Measurements from ENCODE around the gene IRAK3. TPM values are rescaled to one million over a fixed set of nuclear protein-coding genes. Genes with fewer than 3 reads are reported as not detected.
A peak's percentile ranks its signal among the peaks of the same experiment; 100 is the strongest.
"Not testable (repeated sequence)": the region's sequence is repeated elsewhere in the genome, so short reads cannot be mapped to it uniquely, and the experiment has no call there.

IRAK3 gene
- total RNA-seq, 2 experiments from 2014 or later: 0.59 to 0.74 TPM

- Mint-ChIP-seq H3K4me3 (no peak overlapping the region), H3K9me3 (no peaks in the 10 kb centered on the region), H3K4me1 (ENCODE audit: low read depth) (peaks cover 8% of the 10 kb centered on the region), H3K27me3 (peaks cover 20% of the 10 kb centered on the region), H3K27ac (no peak overlapping the region), H3K36me3 (ENCODE audit: low read depth) (no peaks in the 10 kb centered on the region)
- no peak for ATAC-seq (ENCODE audit: poor library complexity)
- TF ChIP-seq, protein P1, sequence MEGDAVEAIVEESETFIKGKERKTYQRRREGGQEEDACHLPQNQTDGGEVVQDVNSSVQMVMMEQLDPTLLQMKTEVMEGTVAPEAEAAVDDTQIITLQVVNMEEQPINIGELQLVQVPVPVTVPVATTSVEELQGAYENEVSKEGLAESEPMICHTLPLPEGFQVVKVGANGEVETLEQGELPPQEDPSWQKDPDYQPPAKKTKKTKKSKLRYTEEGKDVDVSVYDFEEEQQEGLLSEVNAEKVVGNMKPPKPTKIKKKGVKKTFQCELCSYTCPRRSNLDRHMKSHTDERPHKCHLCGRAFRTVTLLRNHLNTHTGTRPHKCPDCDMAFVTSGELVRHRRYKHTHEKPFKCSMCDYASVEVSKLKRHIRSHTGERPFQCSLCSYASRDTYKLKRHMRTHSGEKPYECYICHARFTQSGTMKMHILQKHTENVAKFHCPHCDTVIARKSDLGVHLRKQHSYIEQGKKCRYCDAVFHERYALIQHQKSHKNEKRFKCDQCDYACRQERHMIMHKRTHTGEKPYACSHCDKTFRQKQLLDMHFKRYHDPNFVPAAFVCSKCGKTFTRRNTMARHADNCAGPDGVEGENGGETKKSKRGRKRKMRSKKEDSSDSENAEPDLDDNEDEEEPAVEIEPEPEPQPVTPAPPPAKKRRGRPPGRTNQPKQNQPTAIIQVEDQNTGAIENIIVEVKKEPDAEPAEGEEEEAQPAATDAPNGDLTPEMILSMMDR (IDR thresholded peaks at IDR 0.05): no peak
- Histone ChIP-seq H3K4me1 (ENCODE audit: insufficient read depth, low read length) (no peaks in the 10 kb centered on the region), H3K27me3 (ENCODE audit: control insufficient read depth in 1 of 2, insufficient read depth in 2 of 2, low read length in 2 of 2) (peaks cover 0 to 10% of the 10 kb centered on the region in 2 experiments), H3K9me3 (ENCODE audit: control insufficient read depth in 1 of 2, insufficient read depth in 1 of 2, low read length in 2 of 2) (no peaks in the 10 kb centered on the region), H3K36me3 (ENCODE audit: insufficient read depth, low read length) (no peaks in the 10 kb centered on the region), H3K27ac (ENCODE audit: low read depth in 1 of 2, low read length in 2 of 2) (no peak overlapping the region), H3K4me3 (ENCODE audit: low read length) (no peak overlapping the region)
- intact Hi-C loops (cut with DNase I, micrococcal nuclease): no loop called here
- ChIA-PET POLR2A (no interaction called here), CTCF (interaction anchor here (0.9 kb wide), 1 partner anchor 25 kb away, joined by 4 read pairs; no protein-coding TSS in a partner anchor)
- DNase-seq: no peak
These were observed 21.8 kb downstream of the IRAK3 start for GRCh38 chr12:66210840-66211239.

DNA sequence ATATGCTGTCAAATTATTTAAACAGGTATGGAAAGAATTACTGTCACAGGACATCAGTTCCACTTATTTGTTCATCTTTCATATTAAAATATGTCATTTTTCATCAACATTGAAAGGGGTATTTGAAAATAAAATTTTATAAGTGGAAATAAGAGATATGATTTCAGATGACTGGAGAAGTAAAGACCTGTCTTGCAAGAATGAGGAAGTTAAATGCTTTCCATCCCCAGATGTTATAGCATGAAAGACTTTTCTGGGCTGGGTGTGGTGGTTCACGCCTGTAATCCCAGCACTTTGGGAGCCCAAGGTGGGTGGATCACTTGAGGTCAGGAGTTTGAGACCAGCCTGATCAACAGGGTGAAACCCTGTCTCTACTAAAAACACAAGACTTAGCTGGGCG lies 22.6 kb downstream of the IRAK3 start:
- H3K27ac ChIP-seq (ENCODE audit: low read depth in 1 of 2, low read length in 2 of 2); H3K4me3 Mint-ChIP-seq; POLR2A ChIA-PET; H3K9me3 Mint-ChIP-seq; DNase-seq; H3K4me1 Mint-ChIP-seq (ENCODE audit: low read depth); H3K36me3 ChIP-seq (ENCODE audit: insufficient read depth, low read length); H3K4me3 ChIP-seq (ENCODE audit: low read length); ATAC-seq (ENCODE audit: poor library complexity); H3K27ac Mint-ChIP-seq; H3K9me3 ChIP-seq (ENCODE audit: control insufficient read depth in 1 of 2, insufficient read depth in 1 of 2, low read length in 2 of 2); intact Hi-C loops (cut with DNase I, micrococcal nuclease); H3K27me3 ChIP-seq (ENCODE audit: control insufficient read depth in 1 of 2, insufficient read depth in 2 of 2, low read length in 2 of 2); H3K36me3 Mint-ChIP-seq (ENCODE audit: low read depth); H3K4me1 ChIP-seq (ENCODE audit: insufficient read depth, low read length): not testable (repeated sequence)
- CTCF ChIA-PET: interaction anchor here (0.9 kb wide), 1 partner anchor 25 kb away, joined by 4 read pairs; no protein-coding TSS in a partner anchor
- peaks cover 20% of the 10 kb centered on the region for H3K27me3 Mint-ChIP-seq

DNA sequence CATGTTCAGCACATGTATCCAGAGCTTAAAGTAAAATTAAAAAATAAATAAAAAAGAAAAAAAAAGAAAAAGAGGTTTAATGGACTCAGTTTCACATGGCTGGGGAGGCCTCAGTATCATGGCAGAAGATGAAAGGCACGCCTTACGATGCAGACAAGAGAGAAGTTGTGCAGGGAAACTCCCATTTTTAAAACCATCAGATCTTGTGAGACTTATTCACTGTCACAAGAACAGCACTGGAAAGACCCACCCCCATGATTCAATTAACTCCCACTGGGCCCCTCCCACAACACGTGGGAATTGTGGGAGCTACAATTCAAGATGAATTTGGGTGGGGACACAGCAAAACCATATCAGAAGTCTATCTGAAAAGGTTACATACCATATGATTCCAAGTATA lies 24.0 kb downstream of the IRAK3 start:
- intact Hi-C loops (cut with DNase I, micrococcal nuclease); H3K4me1 ChIP-seq (ENCODE audit: insufficient read depth, low read length); H3K27me3 ChIP-seq (ENCODE audit: control insufficient read depth in 1 of 2, insufficient read depth in 2 of 2, low read length in 2 of 2); H3K27ac Mint-ChIP-seq; H3K27ac ChIP-seq (ENCODE audit: low read depth in 1 of 2, low read length in 2 of 2); H3K9me3 ChIP-seq (ENCODE audit: control insufficient read depth in 1 of 2, insufficient read depth in 1 of 2, low read length in 2 of 2); H3K4me1 Mint-ChIP-seq (ENCODE audit: low read depth); H3K4me3 ChIP-seq (ENCODE audit: low read length); CTCF ChIA-PET; ATAC-seq (ENCODE audit: poor library complexity); H3K4me3 Mint-ChIP-seq; POLR2A ChIA-PET; H3K9me3 Mint-ChIP-seq; H3K36me3 ChIP-seq (ENCODE audit: insufficient read depth, low read length); H3K36me3 Mint-ChIP-seq (ENCODE audit: low read depth): not testable (repeated sequence)
- peak in 1 of 14 experiments; percentile 30 for DNase-seq
- H3K27me3 Mint-ChIP-seq: peaks cover 20% of the 10 kb centered on the region

GRCh38 chr12:66217342-66217917 lies 28.4 kb downstream of the IRAK3 start:
- Mint-ChIP-seq H3K27ac (no peak overlapping the region), H3K4me1 (ENCODE audit: low read depth) (peaks cover 4% of the 10 kb centered on the region), H3K9me3 (peaks cover 4% of the 10 kb centered on the region), H3K4me3 (no peak overlapping the region), H3K36me3 (ENCODE audit: low read depth) (no peaks in the 10 kb centered on the region), H3K27me3 (peaks cover 3% of the 10 kb centered on the region)
- DNase-seq (no peak), ATAC-seq (ENCODE audit: poor library complexity) (no peak)
- CTCF ChIA-PET: interaction anchor here (0.8 kb wide), 1 partner anchor 10 kb away, joined by 3 read pairs; no protein-coding TSS in a partner anchor
- H3K4me3 ChIP-seq (ENCODE audit: low read length): no peak overlapping the region
- no peaks in the 10 kb centered on the region for H3K4me1 ChIP-seq (ENCODE audit: insufficient read depth, low read length)
- H3K27ac ChIP-seq (ENCODE audit: low read depth in 1 of 2, low read length in 2 of 2): no peak overlapping the region
- intact Hi-C loops (cut with DNase I, micrococcal nuclease): no loop called here
- peaks cover 0 to 6% of the 10 kb centered on the region in 2 experiments for H3K9me3 ChIP-seq (ENCODE audit: control insufficient read depth in 1 of 2, insufficient read depth in 1 of 2, low read length in 2 of 2)
- no peaks in the 10 kb centered on the region for H3K27me3 ChIP-seq (ENCODE audit: control insufficient read depth in 1 of 2, insufficient read depth in 2 of 2, low read length in 2 of 2)
- TF ChIP-seq, protein P1 (IDR thresholded peaks at IDR 0.05): no peak
- POLR2A ChIA-PET: no interaction called here
- H3K36me3 ChIP-seq (ENCODE audit: insufficient read depth, low read length): no peaks in the 10 kb centered on the region
